HG03378 (cell line): ENCODE measurements around the gene ZFP14.
"Not testable (repeated sequence)": the region's sequence is repeated elsewhere in the genome, so short reads cannot be mapped to it uniquely, and the experiment has no call there.

Experiments used
- ATAC-seq: cut with Tn5 transposase; IDR thresholded peaks from one replicate; pipeline ENCODE4 v1.9.1; 2021; ENCODE audit warnings: mild to moderate bottlenecking, moderate library complexity; ENCODE audit not compliant: unreplicated experiment

ZFP14 gene

DNA sequence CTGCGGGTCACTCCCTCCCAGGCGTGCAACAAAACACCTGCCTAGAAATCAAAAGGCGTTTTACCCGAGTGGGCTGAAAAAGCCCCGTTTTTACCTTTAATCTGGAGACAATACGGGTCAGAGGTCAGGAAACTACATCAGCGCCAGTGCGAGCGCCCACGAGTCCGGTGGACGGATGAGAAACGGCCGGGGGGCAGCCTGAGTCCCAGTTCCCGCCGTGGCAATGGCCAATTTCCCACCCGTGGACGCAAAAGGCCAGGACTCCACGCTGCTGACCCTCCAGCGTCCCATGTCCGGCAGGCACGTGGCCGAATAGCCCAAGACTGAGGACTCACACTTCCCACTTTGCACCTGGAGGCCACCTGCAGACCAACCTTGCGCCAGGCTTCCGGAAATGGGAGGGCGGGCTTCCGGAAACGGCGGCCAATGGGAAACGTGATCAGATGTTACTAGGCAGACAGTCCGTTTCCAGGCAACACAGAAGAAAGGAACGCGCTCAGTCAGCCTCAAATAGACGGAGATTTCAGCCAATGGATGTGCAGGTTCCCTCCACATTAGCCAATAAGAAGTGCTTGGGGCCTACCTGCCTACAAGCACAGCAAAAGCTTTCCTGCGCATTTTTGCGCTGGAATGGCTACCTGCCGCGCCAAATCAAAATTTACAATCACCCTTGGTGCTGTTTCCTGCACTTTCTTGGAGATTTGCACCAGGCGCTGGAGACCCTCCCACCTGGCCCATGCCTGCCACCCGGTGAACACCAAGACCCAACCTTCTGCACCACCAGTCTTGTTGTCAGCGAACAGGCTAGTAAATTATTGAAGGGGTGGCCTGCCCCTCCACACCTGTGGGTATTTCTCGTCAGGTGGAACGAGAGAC, 47.4 kb downstream of the ZFP14 start:
- ATAC-seq = peak; percentile 65

DNA sequence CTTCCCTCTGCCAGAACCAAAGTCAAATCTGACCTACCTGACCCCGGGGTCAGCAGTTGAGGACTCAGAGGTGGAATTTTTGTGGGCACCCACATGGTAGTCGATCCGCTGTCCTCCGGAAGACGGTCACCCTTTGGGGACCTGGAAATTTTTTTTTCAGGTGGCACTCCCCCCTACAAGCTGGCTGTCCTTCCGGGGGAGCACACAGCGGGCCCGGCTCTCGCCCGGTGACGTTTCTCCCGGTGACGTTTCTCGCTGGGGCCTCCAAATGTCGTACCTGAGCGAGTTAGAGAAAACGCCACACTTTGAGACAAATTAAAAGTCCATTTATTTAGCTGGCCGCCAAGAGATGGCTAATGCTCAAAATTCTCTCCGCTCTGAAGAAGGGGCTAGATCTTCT, 48.8 kb downstream of the ZFP14 start:
- no peak for ATAC-seq

DNA sequence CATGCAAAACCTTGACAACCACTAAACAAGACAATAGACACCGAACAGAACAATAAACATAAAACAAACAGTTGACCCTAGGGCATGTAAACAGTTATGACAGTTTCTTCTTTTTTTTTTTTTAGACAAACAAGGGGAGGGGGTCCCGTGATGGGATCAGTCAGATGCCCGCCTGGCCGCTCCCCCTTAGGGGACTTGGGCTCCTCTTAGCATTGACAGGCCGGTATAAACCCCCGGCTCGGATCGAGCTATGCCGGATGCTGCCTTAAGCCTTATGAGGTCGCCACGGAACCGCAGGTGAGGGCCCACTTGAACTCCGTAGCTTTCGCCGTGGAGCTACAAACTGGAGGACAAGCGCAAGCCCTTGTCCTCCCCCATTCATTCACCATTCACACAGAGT, 49.5 kb downstream of the ZFP14 start:
- ATAC-seq = not testable (repeated sequence)

DNA sequence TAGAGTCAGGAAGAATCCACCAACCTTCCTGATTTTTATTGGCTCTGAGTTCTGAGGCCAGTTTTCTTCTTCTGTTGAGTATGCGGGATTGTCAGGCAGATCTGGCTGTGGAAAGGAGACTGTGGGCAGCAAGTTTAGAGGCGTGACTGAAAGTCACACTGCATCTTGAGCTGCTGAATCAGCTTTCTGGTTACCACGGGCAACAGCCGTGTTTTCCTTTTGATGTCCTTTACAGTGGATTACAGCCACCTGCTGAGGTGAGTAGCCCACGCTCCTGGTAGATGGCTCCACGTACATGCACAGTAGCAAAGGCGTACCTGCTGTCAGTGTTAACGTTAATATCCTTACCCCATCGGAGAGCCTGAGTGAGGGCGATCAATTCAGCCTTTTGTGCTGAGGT, 52.4 kb downstream of the ZFP14 start:
- not testable (repeated sequence) for ATAC-seq

DNA sequence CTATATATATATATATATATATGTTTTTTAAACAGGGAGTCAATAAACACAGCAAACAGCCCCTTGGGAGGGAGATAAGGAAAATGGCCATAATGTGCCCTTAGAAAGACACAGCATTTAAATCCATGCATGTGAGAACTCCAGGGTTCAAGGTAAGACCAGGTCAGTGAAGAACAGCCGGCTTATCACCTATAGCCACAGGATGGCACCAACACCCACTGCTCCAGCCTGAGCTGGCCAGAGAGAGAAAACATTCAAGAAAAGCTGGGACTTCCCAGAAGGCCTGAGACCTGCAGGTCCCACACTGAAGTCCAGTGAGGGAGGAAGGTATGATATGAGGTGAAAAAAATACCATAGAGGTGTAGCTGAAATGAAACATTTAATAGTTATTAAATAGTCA, 63.8 kb downstream of the ZFP14 start:
- ATAC-seq = not testable (repeated sequence)

DNA sequence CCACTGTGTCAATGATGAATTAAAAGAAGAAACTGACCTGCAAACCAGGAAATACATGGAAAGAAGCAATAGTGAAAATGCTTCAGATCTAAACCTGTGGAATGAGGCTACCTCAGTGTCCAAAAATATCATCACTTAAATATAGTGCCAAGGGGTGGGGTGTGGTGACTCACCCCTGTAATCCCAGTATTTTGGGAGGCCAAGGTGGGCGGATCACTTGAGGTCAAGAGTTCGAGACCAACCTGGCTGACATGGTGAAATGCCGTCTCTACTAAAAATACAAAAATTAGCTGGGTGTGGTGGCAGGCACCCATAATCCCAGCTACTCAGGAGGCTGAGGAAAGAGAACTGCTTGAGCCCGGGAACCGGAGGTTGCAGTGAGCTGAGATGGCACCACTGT, 64.9 kb downstream of the ZFP14 start:
- not testable (repeated sequence) for ATAC-seq

DNA sequence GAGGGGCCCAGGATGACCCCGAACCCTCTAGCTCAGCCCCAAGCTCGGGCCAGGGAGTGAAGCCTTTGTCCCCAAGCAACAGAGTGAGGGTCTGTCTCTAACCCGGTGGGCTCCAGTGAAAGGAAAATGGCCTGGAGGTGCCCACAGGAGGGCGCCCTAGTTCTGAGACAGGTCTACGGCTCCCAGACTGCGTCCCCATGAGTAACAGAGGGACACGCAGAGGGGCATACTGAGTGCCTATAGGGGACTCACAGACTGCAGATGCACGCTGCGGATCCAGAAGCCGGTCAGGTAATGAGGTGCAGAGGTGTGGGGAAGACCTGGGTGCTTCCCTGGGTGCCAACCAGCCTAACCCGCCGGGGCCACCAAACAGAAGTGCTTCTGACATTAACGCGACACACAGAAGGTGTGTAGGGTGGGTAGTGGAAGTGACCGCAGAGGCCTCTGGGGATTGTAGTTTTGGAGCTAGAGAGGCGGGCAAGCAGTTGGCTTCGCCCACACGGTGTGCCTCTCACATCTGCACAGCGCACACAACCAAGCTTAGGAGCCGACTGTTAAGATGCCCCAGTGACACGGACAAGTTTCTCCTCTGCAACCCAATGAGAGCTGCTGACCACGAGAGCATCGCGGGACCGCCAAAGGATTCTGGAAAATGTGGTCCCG, 67.8 kb downstream of the ZFP14 start:
- not testable (repeated sequence) for ATAC-seq

DNA sequence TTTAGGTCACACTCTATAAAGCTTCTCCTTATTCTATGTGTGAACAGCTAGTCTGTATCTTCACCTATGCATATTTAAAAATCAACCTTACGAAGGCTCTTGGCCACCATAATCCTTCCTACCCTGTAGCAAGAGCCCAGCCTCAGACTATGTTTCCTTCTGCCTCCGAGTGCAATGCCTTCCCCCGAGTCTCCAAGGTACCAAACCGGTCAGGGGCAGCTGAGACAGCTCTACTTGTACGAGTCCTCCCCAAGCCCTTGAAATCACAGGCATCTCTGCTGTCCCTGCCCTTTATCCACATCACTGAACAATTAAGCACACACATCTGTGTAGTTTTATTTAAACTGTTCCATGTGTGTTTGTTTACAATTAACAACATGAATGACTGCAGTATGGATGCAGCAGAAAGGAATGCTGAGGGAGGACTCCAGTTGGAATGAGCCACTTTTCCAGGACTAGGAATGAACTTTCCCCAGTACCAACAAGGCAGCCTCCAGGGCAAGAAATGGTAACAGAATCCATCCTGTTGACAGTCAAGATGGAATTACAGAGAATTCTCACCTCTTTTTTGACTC, 68.5 kb downstream of the ZFP14 start:
- ATAC-seq = not testable (repeated sequence)

DNA sequence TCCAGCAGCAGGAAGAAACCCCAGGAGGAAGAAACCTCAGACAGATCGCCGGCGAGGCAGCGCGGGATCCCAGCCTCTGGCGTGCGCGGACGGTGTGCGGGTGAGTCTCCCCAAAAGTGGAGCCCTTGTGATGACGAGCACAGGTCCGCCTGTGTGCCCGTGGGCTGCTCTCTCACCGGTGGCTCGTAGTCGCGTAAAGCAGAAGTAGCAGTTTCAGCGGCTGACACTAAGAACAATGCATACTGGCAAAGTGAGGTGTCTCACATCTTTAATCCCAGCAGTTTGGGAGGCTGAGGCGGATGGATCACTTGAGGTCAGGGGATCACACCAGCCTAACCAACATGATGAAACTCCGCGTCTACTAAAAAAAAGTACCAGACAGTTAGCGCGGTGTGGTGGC, 69.2 kb downstream of the ZFP14 start:
- not testable (repeated sequence) for ATAC-seq

DNA sequence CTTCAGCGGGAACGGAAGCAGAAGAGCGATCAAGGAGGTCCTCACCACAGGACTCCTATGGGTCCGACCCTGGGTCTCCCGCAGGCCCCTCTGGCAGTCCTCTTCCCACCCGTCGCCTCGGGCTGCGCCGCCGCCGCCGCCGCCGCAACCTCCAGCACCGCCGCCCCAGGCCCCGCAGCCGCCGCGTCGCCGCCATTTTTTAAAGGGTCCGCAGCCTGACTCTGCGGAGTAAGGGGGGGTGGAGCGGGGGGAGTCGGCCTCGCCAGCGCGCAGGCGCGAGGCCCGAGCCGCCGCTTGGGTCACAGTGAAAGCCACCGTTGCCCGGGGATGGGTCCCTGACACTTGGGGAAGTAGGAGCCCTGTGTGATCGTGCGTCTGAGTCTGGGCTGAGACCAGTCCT, 69.7 kb downstream of the ZFP14 start:
- ATAC-seq = not testable (repeated sequence)

DNA sequence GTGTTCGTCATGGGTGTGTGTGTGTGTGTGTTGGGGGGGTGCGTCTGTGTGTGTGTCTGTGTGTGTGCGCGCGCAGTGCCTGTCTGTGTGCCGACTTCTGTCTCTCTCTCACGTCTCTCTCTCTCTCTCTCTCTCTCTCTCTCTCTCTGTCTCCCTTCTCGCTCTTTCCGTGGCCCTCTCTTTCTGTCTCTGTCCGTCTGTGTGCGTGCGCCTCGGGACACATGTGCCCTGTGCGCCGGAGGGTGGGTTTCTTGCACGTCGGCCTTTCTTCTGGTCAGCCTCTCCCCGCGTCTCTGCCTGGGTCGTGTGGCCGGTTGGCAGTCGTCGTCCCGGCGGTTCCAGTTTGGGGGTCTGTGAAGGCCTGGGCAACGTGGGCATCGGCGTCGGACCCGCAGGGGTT, 86.7 kb downstream of the ZFP14 start:
- ATAC-seq = not testable (repeated sequence)
